Stimulated activated CD4-positive, alpha-beta T cell treated with anti-CD3 and anti-CD28 coated beads, Interleukin-4, amount 100 ng/mL, for 1 hour (primary cell): ENCODE data around the gene SPRYD3.

Experiments
- DNase-seq: peaks from one replicate; pipeline ENCODE4 v3.0.0-alpha.2; 2020

Gene SPRYD3

DNA sequence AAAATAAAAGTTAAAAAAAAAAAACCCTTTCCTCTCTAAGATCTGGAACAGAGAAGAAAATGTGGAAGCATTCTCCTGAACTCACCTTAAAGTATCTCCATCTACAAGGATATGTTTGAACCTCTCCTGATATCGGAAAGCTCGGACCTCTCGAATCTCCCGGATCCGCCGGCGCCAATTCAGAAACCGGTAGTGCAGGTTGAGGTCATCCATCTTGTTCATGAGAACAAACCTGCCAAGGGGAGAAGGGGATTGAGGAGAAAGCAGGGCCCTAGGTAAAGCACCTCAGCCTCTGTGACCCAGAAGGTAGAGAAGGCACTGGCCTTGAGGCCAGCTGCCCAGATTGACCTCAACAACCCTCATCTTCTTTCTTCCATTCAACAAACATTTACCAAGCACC, 2.2 kb downstream of the SPRYD3 start:
- no peak for DNase-seq

DNA sequence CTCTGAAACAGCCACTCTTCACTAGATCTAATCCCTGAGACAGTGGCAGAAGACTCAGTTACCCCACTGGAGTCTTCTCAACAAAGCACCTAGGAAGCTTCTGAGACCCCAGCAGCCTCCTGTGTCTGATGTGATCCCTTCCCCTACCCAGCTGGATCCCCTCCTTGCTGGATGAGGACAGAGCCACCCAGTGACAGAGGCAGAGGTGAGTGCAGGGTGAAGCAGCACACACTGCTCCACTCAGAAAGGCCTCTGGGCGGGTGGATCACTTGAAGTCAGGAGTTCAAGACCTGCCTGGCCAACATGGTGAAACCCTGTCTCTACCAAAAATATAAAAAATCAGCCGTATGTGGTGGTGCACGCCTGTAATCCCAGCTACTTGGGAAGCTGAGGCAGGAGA, 2.7 kb downstream of the SPRYD3 start:
- no peak for DNase-seq

DNA sequence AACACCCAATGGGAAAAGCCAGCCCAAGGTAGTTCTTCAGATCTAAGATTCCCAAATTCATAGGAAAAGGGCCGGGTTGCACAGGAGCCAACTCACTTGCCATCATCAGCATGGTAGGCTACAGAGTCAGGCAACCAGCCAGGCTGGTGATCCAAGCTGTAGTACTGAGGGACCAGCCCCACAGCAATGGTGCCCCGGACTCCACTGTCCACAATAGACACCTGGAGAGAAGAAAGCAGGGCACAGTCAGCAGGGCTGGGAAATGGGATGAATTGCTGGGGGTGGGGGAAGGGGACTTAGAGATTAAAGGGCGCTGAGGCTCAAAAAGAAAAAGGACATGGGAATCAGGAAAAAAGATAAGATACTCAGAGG, 4.2 kb downstream of the SPRYD3 start:
- no peak for DNase-seq

DNA sequence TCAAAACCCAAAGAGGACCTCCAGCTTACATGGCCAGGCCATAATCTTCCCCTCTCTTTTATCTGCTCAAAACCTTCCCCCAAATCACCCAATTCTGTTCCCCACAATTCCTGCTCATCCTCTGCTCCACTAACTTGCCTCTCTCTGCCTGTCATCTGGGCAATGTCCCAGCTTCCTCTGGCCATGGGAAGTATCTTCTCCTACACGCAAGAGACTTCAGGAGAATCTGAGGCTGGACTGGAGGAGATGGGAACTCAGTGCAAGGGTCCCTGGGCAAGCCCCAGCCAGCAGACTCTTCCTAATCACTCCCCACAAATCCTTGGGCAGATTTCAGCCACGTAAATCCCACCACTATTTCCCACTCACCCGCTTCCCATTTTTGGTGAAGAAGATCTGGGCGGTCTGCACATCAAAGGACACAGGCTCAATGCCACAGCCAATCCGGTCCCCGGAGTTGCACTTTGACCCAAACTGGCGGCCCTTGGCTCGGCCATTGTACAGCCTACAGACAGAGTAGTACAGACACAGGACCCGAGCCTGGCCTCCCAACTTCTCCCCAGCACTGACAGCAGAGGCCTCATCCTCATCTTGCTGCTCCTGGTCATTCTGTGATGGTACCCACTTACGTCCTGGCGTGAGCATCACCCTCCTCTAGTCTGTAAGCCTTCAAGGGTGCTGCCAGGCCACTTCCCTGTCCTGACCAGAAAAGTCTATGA, 4.7 kb downstream of the SPRYD3 start:
- no peak for DNase-seq

DNA sequence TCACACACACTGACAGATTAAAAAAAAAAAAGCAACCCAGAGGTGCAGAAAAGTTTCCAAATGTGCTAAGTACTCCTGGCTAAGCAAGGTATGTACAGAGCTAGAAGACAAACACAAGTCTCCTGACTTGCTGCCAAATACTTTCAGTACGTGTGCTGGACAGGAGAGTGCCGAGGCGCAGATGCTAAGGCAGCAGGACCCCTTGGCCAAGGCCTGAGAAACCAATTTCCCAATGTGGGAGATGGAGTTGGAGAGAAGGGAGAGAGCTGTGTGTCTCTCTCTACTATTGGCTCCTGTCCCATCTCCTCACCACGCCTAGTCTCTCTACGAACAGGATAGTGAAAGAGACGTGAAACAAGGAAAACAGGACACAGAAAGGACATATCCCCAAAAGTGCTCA, 5.3 kb downstream of the SPRYD3 start:
- DNase-seq, result no peak

DNA sequence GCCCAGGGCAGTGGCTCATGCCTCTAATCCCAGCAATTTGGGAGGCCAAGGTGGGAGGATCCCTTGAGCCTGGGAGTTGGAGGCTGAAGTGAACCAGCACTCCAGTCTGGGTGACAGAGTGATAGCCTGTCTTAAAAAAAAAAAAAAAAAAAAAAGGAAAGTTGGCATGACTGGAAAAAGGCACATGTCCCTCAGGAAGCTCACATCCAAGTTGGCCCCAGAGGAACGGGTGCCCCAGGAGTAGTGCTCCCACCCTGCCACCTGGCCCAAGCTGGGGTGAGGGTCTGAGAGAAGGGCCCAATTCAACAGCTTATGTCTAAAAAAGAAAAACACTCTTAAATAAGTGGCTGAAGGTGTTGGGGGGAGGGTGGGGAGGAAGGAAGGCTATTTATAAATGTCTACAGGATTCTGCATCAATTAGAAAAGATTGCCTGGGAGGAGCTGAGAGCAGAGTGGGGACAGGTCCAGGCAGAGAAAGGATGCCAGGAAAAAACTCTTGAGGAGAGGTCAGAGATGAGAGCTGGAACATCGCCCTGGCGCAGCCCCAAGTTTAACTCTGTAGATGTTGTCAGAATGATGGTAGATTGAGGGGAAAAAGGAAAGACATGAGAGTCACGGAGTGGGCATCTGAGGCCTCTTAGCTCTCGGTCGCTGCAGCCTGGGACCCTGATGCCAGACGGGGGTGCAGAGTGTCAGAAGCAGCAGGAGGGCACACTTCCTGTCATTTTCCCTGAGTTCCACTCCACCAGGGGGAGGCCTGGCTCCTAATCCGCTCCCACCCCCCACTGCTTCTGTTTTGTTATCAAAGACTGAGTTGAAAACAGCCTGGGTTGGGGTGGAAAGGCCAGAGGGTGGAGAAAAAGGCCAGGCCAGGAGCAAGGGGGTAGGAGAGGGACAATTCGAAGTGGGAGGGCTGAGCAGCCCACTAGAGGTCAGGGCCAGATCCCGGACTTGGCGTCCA, 7.3 kb downstream of the SPRYD3 start:
- DNase-seq, result no peak

DNA sequence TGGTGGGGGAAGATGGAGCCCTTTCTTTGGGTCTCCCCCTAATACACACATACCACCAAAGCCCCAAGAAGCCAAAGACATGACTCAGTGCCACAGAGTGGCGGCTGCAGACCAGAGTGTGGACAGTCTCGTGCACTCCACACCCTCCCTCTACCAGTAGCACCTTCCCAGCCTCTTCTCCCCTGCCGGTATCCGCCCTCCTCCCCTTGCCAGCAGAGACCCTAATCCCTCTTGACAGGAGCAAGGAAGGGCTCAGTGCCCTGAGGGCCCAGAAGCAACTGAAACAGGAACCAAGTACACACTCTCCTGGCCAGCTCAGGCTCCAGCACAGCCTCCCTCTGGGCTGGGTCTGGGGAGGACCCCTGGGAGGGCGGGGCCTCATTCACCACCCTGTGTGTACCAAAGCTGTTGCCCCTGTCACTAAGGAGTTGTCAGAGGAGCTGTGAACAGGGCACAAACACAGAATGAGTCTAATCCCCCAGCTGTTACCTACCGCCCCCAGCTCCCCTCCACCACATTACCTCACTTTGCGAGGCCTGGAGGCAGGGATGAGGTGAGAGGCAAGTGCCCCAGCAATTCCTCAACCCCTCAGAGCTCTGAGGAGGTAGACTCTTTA, 8.2 kb downstream of the SPRYD3 start:
- DNase-seq, result no peak

DNA sequence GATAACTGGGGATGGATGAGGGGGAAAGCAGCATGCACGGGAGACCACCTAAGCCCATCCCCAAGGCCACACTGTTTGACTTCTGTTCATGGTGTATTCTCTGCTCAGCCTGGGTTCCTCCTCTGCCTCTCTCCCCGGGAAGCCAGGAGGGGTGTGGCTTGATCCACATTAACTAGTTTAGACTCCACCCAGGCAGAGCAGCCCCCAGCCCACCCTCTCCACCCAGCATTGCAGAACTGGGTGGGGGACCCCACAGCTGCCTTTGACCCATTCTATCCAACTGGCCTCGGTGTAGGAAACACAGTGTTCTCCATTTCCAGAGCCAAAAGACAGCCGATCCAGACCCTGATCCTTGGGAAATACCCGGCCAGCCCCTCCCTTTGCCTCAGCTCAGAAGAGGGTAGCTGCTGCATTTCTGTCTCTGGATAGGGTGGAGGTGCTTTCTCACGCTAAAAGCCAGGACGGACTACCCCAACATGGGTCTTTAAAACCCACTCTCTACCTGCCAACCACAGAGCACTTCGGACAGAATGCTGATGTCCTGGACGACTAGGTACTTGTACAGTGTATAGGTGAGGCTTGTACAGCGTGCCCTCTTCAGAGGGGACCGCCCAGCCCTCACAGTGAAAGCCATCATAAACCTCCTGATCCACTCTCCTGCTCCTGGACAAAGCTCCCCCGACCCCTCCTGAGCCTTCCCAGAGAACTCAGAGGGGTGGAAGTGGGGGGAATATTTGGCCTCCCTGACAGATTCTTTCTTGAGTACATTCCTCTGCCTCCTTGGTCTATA, 9.4 kb downstream of the SPRYD3 start:
- no peak for DNase-seq

DNA sequence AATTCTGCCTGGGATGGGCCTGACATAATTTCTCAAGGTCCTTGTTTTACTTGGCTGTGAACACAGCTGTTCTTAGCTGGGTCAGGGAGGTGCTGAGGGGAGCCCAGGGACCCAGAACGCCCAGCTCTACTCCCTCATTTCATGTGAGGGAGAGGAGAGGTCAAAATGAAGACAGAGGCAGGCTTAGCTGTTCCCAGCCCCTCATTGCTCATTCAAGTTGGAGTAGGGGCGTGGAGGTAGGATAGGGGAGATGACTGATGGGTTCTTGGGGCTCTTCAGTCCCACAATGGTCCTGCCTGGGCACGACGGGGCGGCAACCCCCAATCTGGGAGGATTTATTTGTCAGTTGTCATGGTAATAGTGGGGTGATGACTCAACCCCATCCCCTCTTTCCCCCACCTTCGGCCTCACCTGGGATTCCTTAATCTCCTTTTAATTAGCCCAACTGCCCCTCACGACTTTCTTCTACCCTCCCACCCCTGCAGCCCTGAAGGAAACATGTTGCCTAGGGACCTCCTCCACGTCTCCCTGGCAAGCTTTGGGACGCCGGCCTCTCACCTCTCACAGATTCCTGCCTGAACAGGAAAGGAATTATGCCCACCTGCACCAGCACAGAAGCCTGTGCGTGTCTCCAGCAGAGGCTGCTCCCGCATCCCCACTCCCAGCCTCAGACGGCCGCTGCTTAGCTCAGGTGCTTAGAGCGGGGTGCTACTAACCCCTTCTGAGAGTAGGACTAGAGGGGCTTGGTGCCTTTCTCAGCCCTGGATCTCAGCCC, 10.2 kb downstream of the SPRYD3 start:
- DNase-seq, result no peak

DNA sequence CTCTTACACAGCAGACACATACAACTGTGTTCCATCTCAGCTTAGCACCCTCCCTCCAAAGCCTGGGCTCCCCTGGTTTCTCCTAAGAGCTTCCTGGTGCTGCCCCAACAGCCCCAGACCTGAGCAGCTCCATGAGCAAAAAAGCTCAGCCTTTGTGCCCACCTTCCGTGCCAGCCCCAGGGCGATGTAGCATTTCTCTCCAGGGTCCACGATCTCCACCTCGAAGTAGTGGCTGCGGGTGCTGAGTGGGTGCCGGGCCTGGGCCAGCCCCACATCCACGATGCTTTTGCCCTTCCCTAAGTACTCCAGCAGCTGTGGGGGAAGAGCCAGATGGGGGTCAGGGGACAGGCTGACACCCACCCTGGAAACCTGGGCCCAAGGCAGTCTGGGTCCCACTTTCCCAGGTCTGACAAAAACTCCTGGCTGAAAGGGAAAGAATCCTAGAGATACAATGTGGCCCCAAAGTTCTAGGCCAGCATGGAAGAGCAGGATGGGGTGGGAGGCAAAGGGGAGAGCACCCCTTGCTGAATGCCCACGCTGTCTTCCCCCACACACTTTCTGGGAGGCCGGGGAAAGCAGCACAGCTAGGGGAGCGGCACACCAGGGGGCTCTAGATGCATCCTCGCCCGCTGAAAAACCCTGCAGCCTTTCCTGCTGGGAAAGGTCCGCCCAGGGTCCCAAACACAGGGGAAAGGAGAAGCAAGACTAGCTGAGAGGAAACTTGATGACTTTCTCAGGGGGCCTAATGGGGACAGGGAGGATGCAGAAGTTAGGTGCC, 11.0 kb downstream of the SPRYD3 start:
- no peak for DNase-seq

DNA sequence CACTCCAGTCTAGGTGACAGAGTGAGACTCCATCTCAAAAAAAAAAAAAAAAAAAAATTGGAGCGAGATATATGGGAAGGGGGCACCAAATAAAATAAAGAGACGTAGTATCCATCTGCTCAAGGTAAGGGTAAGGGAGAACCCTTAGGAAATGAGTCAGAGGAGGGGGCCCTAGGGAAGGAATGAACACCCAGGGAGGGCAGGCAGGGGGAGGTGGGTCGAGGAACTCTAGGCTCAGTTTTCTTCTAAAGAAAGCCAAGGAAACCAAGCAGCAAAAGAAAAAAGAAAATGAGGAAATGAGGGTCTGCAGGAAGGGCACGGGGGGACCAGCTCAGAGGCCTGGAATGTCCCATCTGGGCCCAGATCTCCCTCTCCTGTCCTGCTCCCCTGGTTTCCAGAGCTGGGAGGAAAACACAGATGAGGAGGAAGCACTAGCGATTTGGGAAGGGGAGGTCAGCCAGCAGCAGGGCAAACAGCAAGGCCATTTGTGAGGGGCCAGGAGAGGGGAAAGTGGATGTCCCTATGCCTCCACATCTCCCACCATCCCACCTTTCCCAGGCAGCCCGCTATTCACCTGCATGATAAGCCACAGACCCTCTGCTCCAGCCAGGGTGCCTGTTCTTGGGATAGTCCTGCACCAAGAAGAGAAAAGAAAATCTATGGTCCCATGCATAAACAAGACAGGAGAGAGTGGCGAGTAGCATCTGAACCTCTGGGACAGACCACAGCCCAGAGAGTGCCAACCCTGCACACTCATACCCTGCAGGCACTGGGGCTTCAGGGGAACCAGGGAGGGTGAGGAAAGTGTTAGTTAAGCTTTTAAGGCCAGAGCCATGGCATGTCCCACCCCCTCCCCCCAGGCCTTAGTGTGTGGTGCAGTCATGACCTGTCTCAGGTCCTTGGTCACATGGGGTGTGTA, 11.9 kb downstream of the SPRYD3 start:
- no peak for DNase-seq

DNA sequence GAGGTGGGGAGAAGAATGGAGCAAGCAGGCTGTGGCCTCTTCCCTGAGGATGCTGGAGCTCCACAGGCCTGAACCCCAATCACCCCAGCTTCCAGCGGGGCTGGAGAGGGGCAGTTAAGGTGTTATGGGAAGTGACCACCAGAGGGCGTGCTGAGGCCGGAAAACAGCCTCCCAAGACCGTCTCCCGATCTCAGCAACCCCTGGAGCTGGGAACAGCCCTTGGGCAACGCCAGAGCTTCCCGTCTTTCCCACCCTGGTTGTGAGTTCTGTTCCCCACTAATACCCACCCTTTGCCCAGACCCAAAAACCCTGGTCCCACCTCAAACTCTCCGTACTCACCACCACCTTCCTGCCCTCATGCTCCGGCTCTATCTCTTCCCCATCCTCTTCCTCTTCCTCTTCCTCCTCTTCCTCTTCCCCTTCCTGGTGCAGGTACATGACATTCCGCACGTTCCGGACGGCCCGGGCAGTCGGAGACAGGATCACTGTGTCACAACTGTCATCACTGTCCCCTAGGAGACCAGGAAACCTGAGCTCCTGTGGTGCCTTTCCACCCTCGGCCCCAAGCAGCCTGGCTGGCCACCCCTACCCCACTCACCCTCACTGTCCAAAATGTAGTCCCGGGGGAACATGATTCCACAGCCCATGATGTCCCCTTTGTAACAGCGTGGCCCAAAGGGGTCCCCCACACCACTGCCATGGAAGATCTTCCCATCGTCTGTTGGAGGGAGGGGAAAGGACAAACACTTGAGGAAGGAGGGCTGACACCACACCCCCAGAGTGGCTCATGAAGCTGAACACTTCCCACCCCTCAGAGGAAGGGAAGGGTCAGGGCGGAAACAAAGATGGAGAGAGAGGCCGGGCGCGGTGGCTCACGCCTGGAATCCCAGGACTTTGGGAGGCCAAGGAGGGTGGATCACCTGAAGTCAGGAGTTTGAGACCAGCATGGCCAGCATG, 12.9 kb downstream of the SPRYD3 start:
- peak; percentile 68 for DNase-seq

DNA sequence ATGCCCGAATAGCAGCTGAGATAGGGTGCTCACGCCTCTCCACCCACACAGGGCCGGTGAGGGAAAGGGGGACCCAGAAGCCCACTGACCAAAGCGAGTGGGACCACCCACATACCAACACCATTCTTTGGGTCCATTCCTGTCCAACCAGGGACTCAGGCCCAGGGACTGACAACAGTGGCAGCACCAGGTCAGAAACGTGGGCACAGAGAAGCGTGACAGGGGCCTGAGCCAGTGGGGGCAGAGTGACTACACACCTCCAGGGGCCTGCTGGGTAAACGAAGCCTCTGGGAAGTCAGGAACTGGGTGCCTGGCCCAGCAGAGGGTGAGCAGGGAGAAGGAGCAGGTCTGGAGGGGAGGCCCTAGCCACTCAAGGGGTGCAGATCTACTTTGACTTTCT, 13.7 kb downstream of the SPRYD3 start:
- no peak for DNase-seq

DNA sequence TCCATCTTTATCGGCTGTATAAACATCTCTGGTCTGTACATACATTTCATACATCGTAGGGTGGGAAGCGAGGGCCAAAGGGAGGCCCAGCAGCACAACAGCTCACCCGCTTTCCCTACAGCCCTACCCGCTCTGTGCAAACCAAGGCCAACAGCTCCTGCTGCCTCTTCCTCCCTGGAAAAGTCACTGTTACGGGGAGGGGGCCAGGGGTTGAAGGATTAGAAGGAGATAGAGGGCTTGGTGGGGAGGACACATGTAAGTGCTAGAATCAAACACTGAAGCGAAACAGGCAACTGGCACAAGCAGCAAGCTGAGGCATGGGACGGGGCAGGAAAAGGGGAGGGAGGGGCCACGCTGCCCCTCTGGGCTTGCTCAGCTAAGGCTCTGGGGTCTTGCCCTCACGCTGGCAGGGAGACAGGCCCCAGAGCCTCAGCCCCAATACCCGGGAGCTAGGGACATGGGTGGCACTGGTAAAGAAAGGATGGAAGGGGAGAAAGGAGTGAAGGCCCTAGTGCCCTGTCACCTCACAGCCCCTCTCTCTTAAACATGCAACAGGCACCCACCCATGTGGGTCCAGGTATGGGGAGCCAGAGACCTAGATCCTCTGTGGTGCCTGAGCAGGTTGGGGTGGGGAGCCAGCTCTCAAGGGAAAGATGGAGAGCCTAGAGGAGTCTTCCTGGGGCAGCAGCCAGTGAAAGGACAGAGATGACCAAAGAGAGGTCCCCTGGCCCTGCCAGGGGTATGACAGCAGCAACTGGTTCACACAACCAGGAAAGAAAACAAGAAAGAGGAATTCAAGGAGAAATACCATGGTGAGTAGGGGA, 14.4 kb downstream of the SPRYD3 start:
- no peak for DNase-seq

DNA sequence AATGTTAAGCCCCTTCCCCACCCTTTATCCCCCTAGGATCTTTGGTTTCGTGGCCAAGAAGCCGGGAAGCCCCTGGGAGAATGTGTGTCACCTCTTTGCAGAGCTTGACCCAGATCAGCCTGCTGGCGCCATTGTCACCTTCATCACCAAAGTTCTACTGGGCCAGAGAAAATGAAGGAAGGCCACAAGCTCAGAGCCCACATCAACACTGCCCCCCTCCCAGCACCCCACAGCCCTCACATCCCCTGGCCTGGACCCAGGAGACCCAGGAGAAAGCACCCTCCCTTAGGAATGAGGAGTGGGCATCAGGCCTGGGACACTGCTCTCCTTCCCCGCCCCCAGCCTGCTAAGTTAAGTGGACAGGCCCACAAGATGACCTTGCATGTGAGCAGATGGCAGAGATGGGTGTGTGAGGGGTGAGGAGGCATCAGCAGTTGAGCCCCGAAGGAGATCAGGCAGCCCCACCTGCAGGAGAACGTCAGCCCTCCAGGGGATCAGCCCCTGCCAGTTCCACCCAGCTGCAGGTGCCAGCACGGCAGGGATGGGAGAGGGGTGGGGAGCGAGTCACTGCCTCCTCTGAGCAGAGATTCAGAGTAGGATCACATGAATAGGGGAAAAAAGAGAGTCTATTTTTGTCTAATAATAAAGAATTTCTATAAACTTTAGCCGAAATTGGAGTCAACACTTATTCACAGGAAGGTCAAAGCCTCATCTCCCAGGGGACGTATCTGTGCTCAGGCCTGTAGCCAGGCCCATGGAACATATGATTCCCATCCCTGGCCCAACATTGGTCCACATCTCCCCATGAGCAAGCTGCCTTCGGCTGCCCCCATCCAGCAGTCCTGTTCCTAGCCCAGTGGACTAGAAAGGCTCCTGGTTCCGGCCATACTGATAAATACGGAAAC, 15.2 kb downstream of the SPRYD3 start:
- DNase-seq, result no peak

DNA sequence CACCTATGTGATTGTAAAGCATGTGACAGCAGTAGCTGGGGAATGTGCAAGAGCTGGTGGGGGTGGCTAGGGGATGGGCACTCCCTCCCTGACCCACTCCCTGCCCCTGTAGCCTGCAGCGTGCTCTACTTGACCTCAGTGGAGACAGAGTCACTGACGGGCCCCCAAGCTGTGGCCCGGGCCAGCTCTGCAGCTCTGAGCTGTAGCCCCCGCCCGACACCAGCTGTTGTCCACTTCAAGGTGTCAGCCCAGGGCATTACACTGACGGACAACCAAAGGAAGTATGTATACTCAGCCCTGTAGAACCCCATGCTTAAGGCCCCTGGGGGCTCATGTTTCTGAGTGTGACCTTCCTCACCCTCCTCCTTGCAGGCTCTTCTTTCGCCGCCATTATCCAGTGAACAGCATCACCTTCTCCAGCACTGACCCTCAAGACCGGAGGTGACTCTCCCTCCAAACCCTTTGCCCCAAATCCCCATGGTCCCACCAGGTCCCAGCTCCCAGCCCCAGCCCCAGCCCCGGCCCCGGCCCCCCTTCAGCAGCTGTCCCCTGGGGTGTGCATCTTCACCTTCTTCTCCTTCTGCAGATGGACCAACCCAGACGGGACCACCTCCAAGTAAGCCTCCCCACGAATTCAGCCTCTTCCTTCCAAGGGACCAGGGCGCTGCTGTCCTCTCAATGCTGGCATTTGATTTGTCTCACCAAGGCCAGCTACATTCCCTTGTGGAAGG, 16.0 kb downstream of the SPRYD3 start:
- DNase-seq, result no peak
